NB4 (cell line): ENCODE results near the gene SMIM24.

Experiments used
- MYC ChIP-seq: IDR thresholded peaks from 2 replicates; pipeline ENCODE4 v1.6.1; 2011; ENCODE audit warnings: low read depth, low read length
- POLR2A ChIP-seq: IDR thresholded peaks from 2 replicates; pipeline ENCODE4 v1.6.1; 2011; ENCODE audit warnings: mild to moderate bottlenecking; ENCODE audit not compliant: insufficient read length; ENCODE audit errors: extremely low read depth
- TF ChIP-seq, protein P1 (sequence below): IDR thresholded peaks from one replicate; pipeline ENCODE4 v1.5.1; 2012; ENCODE audit warnings: low read depth, low read length
- TF ChIP-seq, protein P2 (sequence below): IDR thresholded peaks from 2 replicates; pipeline ENCODE4 v1.6.1; 2011; ENCODE audit warnings: low read depth, low read length

DNA sequence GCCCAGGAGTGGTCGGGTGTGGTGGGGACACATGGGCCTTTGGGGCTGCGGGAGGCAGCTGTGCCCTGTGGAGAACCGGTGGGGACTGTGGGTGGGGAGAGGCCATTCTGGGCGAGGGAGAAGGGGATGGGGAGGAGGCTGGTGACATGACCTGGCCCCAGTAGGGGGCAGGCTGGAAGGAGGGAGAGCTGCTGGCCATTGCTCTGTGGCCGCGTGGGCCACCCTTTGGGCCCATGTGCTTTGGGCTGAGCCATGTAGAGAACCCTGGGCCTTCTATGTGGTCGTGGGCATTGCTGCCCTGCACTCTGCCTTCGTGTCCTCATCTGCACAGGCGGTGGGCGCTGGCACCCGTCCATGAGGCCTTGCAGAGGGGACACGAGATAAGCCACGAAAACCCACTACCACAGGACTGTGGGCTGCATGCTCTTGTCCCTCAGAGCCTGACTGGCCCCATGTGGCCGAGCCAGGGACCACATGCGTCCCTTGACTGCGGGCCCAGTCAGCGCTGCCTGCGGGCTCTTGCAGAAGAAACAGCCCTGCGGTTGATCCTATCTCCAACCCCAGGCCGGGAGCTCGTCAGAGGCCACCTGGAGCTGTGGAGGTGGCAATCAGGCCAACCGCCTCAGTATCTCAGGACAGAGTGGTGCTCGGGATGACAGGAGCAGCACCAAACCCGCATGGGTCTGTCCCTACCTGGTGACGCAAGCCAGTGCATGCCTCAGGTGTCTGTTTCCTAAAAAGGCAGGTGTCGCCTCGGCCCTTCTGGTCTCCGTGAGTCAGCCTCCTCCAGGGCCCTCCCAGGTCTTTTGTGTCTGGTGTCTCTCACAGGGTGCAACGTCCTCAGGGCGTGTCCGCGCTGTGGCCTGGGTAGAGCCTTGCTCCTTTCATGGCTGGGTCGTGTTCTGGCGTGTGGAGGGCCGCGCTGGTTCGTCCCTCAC, 40.1 kb upstream of the SMIM24 start:
- TF ChIP-seq, protein P1, sequence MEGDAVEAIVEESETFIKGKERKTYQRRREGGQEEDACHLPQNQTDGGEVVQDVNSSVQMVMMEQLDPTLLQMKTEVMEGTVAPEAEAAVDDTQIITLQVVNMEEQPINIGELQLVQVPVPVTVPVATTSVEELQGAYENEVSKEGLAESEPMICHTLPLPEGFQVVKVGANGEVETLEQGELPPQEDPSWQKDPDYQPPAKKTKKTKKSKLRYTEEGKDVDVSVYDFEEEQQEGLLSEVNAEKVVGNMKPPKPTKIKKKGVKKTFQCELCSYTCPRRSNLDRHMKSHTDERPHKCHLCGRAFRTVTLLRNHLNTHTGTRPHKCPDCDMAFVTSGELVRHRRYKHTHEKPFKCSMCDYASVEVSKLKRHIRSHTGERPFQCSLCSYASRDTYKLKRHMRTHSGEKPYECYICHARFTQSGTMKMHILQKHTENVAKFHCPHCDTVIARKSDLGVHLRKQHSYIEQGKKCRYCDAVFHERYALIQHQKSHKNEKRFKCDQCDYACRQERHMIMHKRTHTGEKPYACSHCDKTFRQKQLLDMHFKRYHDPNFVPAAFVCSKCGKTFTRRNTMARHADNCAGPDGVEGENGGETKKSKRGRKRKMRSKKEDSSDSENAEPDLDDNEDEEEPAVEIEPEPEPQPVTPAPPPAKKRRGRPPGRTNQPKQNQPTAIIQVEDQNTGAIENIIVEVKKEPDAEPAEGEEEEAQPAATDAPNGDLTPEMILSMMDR: no peak
- TF ChIP-seq POLR2A (no peak), MYC (no peak)
- TF ChIP-seq, protein P2, sequence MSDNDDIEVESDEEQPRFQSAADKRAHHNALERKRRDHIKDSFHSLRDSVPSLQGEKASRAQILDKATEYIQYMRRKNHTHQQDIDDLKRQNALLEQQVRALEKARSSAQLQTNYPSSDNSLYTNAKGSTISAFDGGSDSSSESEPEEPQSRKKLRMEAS: no peak
